A549 (cell line): ENCODE results near the gene FADS6. TPM values are rescaled to one million over a fixed set of nuclear protein-coding genes. Genes with fewer than 3 reads are reported as not detected.

Experiments
- ATAC-seq, 2 experiments: fragments of 200-7000 bp in 1 of 2; fragments of >200 bp in 1 of 2; cut with Nextera tagmentation in 1 of 2; cut with Tn5 transposase in 1 of 2; 3 replicates each; pipeline versions ENCODE4 v1.8.0 to v1.9.1; 2018 to 2020; ENCODE audit warnings: mild to moderate bottlenecking in 1 of 2, moderate library complexity in 1 of 2
- CTCF ChIA-PET: fragments of 300-600 bp; sonication (Branson Sonifier 250); formaldehyde crosslinking; extraction: SDS; loops from one replicate; lab custom pipeline; 2021; ENCODE audit warnings: antibody characterized with exemption, inconsistent platforms; lab: Yijun Ruan, JAX
- POLR2A ChIA-PET: fragments of 350-600 bp; formaldehyde crosslinking; extraction: SDS; loops from one replicate; lab custom pipeline; 2021; ENCODE audit warnings: antibody characterized with exemption, inconsistent platforms; lab: Yijun Ruan, JAX
- DNase-seq, 2 experiments: peaks; one replicate each; pipeline versions ENCODE4 v3.0.0 to v3.0.0-alpha.2; 2011 to 2016; ENCODE audit warnings: low read depth in 1 of 2, low spot score in 1 of 2
- FAIRE-seq: peaks from 2 replicates; lab custom pipeline; 2011; peaks lifted over from hg19 to GRCh38; lab: Jason Lieb, UNC
- H3K27ac ChIP-seq, 2 experiments: fragments of >200 bp; sonication (Bioruptor Twin); formaldehyde crosslinking; 3 replicates each; pipeline ENCODE4 v1.5.1; 2016 to 2017
- H3K4me1 ChIP-seq: fragments of >200 bp; sonication (Bioruptor Twin); formaldehyde crosslinking; 3 replicates; pipeline ENCODE4 v1.6.1; 2016
- H3K4me2 ChIP-seq: fragments of >200 bp; sonication (Bioruptor Twin); formaldehyde crosslinking; 3 replicates; pipeline ENCODE4 v1.6.1; 2016
- H3K4me3 ChIP-seq: fragments of >200 bp; sonication (Bioruptor Twin); formaldehyde crosslinking; 3 replicates; pipeline ENCODE4 v1.5.1; 2016
- H3K9me3 ChIP-seq: fragments of >200 bp; sonication (Bioruptor Twin); formaldehyde crosslinking; 3 replicates; pipeline ENCODE4 v1.6.1; 2016
- CBX8 ChIP-seq: fragments of 200-600 bp; sonication (generic); IDR thresholded peaks from 2 replicates; pipeline ENCODE4 v1.6.1; 2016
- CHD2 ChIP-seq: fragments of 150-350 bp; IDR thresholded peaks from 2 replicates; pipeline ENCODE4 v1.6.1; 2014; ENCODE audit warnings: low read length; ENCODE audit not compliant: partially characterized antibody
- EHF ChIP-seq: fragments of 250-450 bp; sonication (Bioruptor Pico); IDR thresholded peaks from 2 replicates; pipeline ENCODE4 v1.5.0; 2020; ENCODE audit warnings: mild to moderate bottlenecking
- ELK1 ChIP-seq: fragments of 150-350 bp; IDR thresholded peaks from 2 replicates; pipeline ENCODE4 v1.6.1; 2014; ENCODE audit warnings: low read depth, mild to moderate bottlenecking, low read length
- EP300 ChIP-seq, 2 experiments: fragments of >200 bp; sonication (Bioruptor Twin); formaldehyde crosslinking; IDR thresholded peaks; 2 replicates in 1 of 2; 3 replicates in 1 of 2; pipeline ENCODE4 v1.6.1; 2016 to 2017
- FOSB ChIP-seq: fragments of 250-450 bp; sonication (Bioruptor Pico); IDR thresholded peaks from 2 replicates; pipeline ENCODE4 v1.5.0; 2020; ENCODE audit warnings: mild to moderate bottlenecking, moderate library complexity
- HES2 ChIP-seq: fragments of >200 bp; sonication (Bioruptor Twin); formaldehyde crosslinking; IDR thresholded peaks from 2 replicates; pipeline ENCODE4 v1.6.1; 2016
- HOXA7 ChIP-seq: fragments of 250-450 bp; sonication (Bioruptor Pico); IDR thresholded peaks from 2 replicates; pipeline ENCODE4 v1.5.0; 2020; ENCODE audit warnings: mild to moderate bottlenecking, moderate library complexity
- MAZ ChIP-seq: fragments of 150-350 bp; IDR thresholded peaks from 2 replicates; pipeline ENCODE4 v1.6.1; 2014; ENCODE audit warnings: antibody characterized with exemption, low read depth, low read length, borderline replicate concordance
- NPAS2 ChIP-seq: fragments of 250-450 bp; sonication (Bioruptor Pico); IDR thresholded peaks from 2 replicates; pipeline ENCODE4 v1.8.0; 2022; ENCODE audit warnings: mild to moderate bottlenecking, moderate library complexity, borderline replicate concordance
- NR3C1 ChIP-seq: fragments of >200 bp; sonication (Bioruptor Twin); formaldehyde crosslinking; IDR thresholded peaks from 3 replicates; pipeline ENCODE4 v1.6.1; 2017
- POLR2A ChIP-seq: IDR thresholded peaks from 2 replicates; pipeline ENCODE4 v1.6.1; 2012; ENCODE audit warnings: mild to moderate bottlenecking, low read length
- POLR2AphosphoS2 ChIP-seq: conservative IDR thresholded peaks from 2 replicates; pipeline ENCODE4 v1.6.1; 2012; ENCODE audit warnings: low read length, improper control_type of control experiment, inconsistent platforms
- RFX5 ChIP-seq: fragments of 450-650 bp; IDR thresholded peaks from 2 replicates; pipeline ENCODE4 v1.7.1; 2014; ENCODE audit warnings: antibody characterized with exemption, mild to moderate bottlenecking, moderate library complexity
- RNF2 ChIP-seq: fragments of 200-600 bp; sonication (generic); IDR thresholded peaks from 2 replicates; pipeline ENCODE4 v1.6.1; 2016; ENCODE audit warnings: low read depth, mild to moderate bottlenecking, antibody characterized with exemption, moderate library complexity, borderline replicate concordance
- TFCP2L1 ChIP-seq: fragments of 250-450 bp; sonication (Bioruptor Pico); IDR thresholded peaks from 2 replicates; pipeline ENCODE4 v1.5.0; 2021; ENCODE audit warnings: mild to moderate bottlenecking
- TP53 ChIP-seq: fragments of 250-450 bp; sonication (Bioruptor Pico); IDR thresholded peaks from 2 replicates; pipeline ENCODE4 v1.5.0; 2021; ENCODE audit warnings: mild to moderate bottlenecking, moderate library complexity
- ZSCAN20 ChIP-seq: fragments of 250-450 bp; sonication (Bioruptor Pico); IDR thresholded peaks from 2 replicates; pipeline ENCODE4 v1.8.0; 2022; ENCODE audit warnings: mild to moderate bottlenecking, moderate library complexity
- WGBS: methylation state at CpG from one replicate; pipeline ENCODE4 v1.1.6; 2017; ENCODE audit errors: missing lambda C conversion rate; 5-methylcytosine and 5-hydroxymethylcytosine counted together
- polyA plus RNA-seq, 4 experiments: library from polyadenylated mRNA; depleted of rRNA in 3 of 4; stranded (reverse); fragments of >200 nt; fragmentation: RNase III in 1 of 4; extraction: RNeasy Plus Mini Kit Qiagen cat#74134 plus additional on column Dnase treatment in 1 of 4; gene quantifications; 2 replicates in 3 of 4; 3 replicates in 1 of 4; pipeline ENCODE4 v1.2.3, GENCODE V29; 2011 to 2017
- TF ChIP-seq, protein P1 (sequence below): fragments of 200-600 bp; sonication (generic); IDR thresholded peaks from 2 replicates; pipeline ENCODE4 v1.6.1; 2016; ENCODE audit warnings: antibody characterized with exemption, mild to moderate bottlenecking, moderate library complexity
- TF ChIP-seq, protein P2 (sequence below): fragments of 450-650 bp; IDR thresholded peaks from 2 replicates; pipeline ENCODE4 v1.6.1; 2014; ENCODE audit warnings: antibody characterized with exemption

Gene FADS6
- polyA plus RNA-seq, 2 of the 4 experiments (the other 2 are of a cell fraction): 0.04 TPM; not detected in 1

GRCh38 chr17:74903671-74904070, 10.2 kb upstream of the FADS6 start:
- DNase-seq: no peak
- Histone ChIP-seq H3K9me3 (no peaks in the 10 kb centered on the region), H3K4me3 (no peak overlapping the region), H3K27ac (no peak overlapping the region), H3K4me2 (no peak overlapping the region), H3K4me1 (no peaks in the 10 kb centered on the region)
- no peak for ATAC-seq
- 31% methylated on average over 6 of the region's 6 CpGs for WGBS
- no peak for FAIRE-seq
- ChIA-PET CTCF (interaction anchor here (1.0 to 5.8 kb wide), 4 partner anchors 7 to 28 kb away, joined by 3 to 44 read pairs (median 10); partner anchors contain the start of genes OTOP2 and USH1G), POLR2A (no interaction called here)
- TF ChIP-seq HES2 (no peak), CBX8 (no peak), RNF2 (no peak), POLR2A (no peak), TFCP2L1 (CRISPR knock-in tag) (no peak), RFX5 (no peak)

DNA sequence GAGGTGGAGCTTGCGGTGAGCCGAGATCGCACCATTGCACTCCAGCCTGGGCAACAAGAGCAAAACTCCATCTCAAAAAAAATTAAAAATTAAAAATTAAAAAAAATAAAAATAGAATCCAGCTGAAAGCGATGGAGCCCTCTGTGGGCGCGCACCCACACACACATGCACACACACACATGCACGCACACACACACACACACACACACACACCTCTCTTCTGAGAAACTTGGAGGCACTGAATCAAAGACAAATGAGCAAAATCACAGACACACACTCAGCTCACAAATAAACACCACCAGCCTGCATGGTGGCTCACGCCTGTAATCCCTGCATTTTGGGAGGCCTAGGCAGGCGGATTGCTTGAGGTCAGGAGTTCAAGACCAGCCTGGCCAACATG, 9.6 kb upstream of the FADS6 start:
- Histone ChIP-seq H3K27ac (no peak overlapping the region), H3K4me1 (no peaks in the 10 kb centered on the region), H3K4me3 (no peak overlapping the region), H3K4me2 (no peak overlapping the region), H3K9me3 (no peaks in the 10 kb centered on the region)
- ChIA-PET CTCF (interaction anchor here (1.1 to 5.8 kb wide), 4 partner anchors 17 to 58 kb away, joined by 3 to 44 read pairs (median 12); partner anchors contain the start of genes OTOP2 and USH1G), POLR2A (no interaction called here)
- TF ChIP-seq MAZ (no peak), EP300 (IDR thresholded peaks at IDR 0.05) (no peak), TP53 (CRISPR knock-in tag) (no peak), CHD2 (no peak), RNF2 (no peak), FOSB (CRISPR knock-in tag) (no peak), POLR2AphosphoS2 (no peak), NPAS2 (no peak), ZSCAN20 (CRISPR knock-in tag) (no peak), ELK1 (no peak), EHF (CRISPR knock-in tag) (no peak), HOXA7 (CRISPR knock-in tag) (no peak), NR3C1 (no peak)
- TF ChIP-seq, protein P1, sequence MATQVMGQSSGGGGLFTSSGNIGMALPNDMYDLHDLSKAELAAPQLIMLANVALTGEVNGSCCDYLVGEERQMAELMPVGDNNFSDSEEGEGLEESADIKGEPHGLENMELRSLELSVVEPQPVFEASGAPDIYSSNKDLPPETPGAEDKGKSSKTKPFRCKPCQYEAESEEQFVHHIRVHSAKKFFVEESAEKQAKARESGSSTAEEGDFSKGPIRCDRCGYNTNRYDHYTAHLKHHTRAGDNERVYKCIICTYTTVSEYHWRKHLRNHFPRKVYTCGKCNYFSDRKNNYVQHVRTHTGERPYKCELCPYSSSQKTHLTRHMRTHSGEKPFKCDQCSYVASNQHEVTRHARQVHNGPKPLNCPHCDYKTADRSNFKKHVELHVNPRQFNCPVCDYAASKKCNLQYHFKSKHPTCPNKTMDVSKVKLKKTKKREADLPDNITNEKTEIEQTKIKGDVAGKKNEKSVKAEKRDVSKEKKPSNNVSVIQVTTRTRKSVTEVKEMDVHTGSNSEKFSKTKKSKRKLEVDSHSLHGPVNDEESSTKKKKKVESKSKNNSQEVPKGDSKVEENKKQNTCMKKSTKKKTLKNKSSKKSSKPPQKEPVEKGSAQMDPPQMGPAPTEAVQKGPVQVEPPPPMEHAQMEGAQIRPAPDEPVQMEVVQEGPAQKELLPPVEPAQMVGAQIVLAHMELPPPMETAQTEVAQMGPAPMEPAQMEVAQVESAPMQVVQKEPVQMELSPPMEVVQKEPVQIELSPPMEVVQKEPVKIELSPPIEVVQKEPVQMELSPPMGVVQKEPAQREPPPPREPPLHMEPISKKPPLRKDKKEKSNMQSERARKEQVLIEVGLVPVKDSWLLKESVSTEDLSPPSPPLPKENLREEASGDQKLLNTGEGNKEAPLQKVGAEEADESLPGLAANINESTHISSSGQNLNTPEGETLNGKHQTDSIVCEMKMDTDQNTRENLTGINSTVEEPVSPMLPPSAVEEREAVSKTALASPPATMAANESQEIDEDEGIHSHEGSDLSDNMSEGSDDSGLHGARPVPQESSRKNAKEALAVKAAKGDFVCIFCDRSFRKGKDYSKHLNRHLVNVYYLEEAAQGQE: no peak
- TF ChIP-seq, protein P2, sequence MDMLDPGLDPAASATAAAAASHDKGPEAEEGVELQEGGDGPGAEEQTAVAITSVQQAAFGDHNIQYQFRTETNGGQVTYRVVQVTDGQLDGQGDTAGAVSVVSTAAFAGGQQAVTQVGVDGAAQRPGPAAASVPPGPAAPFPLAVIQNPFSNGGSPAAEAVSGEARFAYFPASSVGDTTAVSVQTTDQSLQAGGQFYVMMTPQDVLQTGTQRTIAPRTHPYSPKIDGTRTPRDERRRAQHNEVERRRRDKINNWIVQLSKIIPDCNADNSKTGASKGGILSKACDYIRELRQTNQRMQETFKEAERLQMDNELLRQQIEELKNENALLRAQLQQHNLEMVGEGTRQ: no peak
- FAIRE-seq (no peak), ATAC-seq (no peak), DNase-seq (no peak)
- 80% methylated on average over 9 of the region's 9 CpGs for WGBS
